ELR (cell line): ENCODE measurements around the gene TNFRSF12A.

Experiments
- DNase-seq: peaks from one replicate; pipeline ENCODE4 v3.0.0-alpha.2; 2015; ENCODE audit warnings: low read depth

Gene TNFRSF12A, protein sequence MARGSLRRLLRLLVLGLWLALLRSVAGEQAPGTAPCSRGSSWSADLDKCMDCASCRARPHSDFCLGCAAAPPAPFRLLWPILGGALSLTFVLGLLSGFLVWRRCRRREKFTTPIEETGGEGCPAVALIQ

DNA sequence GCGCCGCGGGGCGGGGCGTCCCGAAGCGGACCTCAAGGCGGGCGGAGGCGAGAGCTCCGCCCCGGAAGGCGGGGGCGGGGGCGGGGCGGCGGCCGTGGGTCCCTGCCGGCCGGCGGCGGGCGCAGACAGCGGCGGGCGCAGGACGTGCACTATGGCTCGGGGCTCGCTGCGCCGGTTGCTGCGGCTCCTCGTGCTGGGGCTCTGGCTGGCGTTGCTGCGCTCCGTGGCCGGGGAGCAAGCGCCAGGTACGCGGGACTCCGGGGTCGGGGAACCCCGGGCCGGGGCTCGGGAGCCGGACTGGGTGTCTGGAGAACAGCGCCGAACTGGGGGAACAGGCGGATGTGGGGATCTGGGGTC is at the start of gene TNFRSF12A:
Gene TNFRSF12A, plus strand, starts transcription at position 122 of the 357 bp plus-strand sequence. Its CDS starts 30 bp downstream, at position 152.
- peak; percentile 83 for DNase-seq

DNA sequence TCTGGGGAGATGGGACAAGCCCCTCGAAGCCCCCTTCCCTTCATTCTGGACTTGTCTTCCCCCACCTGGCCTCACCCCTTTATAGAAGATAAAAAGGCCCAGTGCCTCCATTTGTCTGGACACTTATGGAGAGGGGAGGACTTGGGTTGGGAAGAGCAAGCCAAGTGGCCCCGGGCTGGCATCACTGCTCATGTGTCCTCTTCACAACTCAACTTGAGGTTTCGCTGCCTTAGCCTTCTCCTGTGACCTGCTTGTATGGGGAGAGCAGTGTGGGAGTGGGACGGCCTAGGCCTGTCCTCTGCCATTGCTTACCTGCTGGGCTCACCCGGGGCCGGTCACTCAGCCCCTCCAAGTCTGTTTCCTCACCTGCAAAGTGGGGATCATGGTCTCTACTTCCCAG is 49.6 kb upstream of the TNFRSF12A start:
- no peak for DNase-seq

DNA sequence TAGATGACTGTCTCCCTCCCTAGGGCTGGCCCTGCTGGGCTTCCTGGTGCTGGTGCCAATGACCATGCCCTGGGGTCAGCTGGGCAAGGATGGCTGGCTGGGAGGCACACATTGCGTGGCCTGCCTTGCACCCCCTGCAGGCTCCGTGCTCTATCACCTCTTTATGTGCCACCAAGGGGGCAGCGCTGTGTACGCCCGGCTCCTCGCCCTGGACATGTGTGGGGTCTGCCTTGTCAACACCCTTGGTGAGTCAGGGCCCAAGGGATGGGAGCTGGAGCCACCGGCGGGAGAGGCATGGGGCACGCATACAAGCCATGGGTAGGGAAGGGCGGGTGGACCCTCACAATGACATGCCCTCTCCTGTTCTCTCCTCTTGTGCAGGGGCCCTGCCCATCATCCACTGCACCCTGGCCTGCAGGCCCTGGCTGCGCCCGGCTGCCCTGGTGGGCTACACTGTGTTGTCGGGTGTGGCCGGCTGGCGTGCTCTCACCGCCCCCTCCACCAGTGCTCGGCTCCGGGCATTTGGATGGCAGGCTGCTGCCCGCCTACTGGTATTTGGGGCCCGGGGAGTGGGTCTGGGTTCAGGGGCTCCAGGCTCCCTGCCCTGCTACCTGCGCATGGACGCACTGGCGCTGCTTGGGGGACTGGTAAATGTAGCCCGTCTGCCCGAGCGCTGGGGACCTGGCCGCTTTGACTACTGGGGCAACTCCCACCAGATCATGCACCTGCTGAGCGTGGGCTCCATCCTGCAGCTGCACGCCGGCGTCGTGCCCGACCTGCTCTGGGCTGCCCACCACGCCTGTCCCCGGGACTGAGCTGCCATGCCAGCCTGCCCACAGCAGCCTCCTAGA is 48.8 kb upstream of the TNFRSF12A start:
- no peak for DNase-seq

DNA sequence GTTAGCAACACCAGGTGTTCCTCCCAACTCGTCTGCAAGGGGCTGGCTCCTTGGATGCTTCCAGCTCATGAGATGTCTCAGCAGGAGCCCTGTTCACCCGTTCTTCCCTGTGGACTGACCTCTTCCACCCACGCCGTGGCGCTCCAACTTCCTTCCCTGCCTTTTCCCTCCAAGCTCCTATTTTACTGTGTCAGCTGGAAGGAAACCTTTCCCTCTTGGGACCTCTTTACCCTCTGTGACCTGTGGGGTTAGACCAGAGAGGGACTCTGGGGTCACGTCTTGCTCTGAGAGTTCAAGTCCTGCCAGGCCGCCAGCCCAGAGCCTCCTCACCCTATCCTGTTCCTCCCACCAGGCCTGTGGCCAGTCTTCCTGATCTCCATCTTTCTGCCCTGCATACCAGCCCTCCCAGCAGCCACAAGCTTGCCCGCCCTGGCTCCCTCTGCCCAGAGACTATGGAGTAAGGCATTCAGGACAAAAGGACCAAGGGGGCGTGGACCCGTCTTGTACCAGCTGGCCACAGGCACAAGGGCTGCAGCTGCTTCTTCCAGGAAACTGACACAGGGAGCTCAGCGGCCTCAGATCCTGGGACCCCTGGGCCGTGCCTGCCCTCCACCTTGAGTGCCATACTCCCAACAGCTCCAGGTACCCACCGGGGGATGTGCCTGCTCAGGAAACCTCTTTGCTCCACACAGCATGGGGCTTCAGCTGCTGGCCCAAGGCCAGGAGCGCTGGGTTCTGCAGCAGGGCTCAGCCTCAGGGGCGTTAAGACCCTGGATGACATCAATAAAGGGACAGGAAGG is 48.0 kb upstream of the TNFRSF12A start:
- no peak for DNase-seq

DNA sequence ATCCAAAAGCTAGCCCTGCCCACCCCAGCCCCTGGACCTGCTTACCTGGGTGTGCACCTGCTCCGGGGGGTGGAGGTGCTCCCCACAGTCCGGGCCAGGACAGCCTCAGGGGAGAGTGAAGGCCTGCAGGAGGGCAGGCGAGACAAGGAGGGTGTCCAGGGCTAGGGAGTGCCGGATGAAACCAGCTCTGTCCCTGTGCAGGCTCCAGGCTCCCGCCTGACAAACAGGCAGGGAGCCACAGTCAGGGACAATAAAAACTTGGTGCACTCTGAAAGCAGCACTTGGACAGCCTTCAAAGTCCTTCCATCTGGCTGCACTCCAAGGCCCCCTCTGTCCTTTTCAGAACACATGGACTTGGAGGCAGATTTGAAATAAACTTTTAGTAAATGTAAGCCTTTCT is 47.1 kb upstream of the TNFRSF12A start:
- no peak for DNase-seq

DNA sequence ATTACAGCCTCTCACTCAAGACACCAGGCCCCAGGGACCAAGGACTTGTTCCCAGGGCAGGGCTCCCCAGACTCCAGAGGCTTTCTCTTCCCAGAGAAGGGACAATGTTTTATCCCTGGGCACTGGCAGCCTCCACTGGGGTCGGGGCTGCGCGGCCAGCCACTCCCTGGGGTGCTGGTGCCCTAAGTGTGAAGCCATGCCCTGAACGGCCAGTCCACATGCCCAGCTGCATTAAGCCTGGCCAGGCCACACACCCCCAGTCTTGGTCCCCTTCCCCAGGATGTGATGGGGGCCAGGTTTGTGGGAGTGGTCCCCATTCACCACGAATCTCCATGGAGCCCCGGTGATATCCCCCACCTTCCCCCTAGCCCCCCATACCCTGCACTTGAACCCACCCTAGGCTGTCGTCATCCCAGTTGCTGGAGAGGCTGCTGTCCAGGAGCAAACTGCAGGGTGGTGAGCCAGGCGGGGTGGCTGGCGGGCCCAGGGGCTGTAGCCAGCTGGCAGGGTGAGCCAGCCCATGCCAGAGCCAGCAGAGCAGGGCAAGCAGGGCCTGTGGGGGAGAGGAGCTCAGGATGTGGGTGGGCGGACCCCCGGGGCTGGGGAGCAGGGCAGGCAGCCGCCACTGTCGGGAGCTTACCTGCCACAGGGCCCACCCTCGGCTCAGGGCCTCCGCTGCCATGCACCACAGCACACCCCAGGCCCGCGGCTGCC is 46.4 kb upstream of the TNFRSF12A start:
- no peak for DNase-seq

DNA sequence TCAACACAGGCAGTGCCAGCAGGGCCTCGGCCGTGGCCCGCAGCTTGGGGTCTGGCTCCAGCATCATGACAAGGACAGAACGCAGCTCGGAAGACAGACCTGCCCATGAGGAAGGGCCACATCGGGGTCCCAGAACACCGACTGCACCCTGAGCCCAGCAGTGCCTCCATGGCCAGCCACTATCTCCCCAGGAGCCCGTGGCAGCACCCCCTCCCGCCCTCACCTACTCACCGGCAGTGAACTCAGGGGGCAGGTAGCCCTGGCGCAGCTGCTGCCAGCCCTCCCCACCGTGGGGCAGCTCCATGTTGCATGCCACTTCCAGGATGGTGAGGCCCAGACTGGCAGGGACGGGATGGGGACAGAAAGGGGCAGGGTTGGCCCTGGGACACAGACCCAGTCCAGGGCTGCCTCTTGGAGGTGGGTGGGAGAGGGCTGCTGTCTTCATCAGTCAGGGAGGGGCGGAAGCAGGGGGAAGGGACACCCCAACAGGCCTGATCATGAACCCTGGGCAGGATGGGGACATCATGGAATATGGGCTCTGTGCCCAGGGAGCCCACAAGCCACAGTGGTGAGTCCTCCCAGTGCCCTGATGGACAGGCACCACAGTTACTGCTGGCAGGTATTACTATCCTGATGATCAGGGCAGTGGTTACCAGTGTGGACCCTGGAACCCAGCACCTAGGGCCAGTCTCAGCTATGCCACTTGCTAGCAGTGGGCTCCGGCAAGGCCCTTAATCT is 45.7 kb upstream of the TNFRSF12A start:
- no peak for DNase-seq

DNA sequence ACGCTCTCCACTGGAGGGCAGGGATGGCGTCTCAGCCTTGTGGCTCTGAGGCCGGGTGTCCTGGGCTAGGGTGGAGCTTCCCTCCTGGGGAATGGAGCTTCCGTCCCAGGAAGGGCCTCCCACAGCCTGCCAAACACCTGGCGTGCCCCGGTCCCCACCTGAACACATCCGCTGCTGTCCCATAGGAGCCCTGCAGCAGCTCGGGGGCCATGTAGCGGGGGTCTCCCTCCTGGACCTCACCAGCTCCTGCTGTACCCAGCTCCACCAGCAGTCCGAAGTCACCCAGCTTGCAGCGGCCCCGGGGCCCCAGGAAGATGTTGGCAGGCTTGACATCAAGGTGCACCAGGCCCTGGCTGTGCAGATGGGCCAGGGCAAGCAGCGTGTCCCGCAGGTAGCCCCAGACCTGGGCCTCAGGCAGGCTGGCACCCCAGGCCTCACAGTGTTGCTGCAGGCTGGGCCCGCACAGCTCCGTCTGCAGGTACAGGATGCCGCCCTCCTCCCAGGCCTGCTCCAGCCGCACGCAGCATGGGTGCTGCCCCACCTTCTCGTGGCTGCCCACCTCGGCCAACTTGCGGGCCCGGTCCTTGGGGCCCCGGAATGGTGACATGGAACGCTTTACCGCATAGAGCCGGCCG is 44.9 kb upstream of the TNFRSF12A start:
- no peak for DNase-seq

DNA sequence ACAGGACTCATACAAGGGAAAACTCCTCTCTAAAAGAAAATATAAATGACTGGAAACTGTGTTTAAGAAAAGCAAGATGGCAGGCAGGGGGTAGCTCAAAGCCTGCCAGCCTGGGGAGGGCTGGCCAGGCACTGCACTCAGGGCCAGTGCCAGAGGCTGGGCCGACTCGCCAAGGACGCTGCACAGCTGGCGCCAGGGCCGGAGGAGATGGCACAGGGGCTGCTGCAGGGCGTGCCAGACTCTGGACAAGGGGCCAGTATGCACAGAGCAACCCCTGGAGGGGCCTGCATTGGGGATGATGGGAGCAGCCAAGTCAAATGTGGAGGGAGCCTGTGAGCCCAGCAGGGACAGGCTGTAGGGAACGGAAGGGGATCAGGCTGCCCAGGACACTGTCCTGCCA is 44.0 kb upstream of the TNFRSF12A start:
- no peak for DNase-seq

DNA sequence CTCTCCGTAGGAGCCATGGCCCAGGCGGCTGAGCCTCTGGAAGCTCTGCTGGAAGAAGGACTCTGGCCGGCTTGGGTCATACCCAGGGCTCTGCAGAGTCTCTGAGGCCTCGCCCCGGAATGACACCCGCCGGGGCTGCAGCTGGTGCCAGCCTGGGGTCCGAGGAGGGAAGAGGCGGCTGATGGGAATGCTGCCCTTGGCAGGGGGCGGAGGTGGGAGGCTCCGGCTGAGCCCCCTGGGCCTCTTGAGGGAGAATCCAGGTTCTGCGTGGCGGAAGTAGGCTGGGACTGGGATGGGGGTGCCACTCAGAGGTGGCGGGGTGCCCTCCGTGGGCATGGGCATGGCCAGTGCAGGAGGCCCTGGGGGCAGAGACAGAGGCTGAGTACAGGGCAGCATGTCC is 43.5 kb upstream of the TNFRSF12A start:
- no peak for DNase-seq

DNA sequence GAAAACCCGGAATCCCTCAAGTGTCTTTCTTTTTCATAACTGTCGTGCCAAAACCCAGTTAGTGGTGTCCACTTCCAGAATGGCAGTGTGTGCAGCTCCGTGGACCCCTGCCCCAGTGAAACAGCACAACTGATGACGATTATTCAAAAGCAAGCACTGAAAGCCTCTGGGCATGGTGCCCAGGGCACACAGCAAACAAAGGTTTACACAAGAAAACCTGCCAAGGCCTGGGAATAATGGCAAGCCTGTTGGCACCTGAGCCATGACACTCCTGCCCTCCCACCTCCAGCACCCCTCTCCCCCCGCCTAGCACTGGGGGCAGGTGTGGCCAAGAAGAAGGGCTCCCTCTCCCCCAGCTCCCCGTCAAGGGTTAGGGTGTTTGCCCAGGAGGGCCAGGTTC is 42.7 kb upstream of the TNFRSF12A start:
- no peak for DNase-seq

DNA sequence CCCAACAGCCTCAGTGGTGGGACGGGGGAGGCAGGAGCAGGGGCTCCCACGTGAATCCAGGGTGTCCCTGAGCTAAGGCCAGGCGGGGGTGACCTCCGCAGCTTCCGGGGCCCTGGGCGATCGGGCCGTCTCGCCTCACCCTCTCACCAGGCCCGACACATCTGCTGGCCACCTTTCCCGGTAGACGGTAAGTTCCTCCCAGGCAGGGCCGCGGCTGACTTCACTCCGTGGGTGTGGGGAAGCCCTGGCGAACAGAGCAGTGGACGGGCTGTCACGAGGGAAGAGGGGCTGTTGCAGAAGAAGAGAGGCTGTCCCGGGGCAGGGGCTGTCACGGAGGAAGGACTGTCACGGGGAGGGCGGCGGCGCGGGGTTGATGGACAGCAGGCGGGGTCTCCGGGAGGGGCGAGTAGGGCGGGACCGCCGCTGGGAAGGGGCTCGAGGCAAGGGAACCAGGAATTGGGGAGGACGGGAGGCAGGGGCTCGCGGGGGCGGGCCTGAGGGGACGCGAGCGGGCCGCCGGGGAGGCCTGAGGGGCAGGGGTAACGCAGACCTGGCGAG is 40.4 kb upstream of the TNFRSF12A start:
- DNase-seq: peak; percentile 47

DNA sequence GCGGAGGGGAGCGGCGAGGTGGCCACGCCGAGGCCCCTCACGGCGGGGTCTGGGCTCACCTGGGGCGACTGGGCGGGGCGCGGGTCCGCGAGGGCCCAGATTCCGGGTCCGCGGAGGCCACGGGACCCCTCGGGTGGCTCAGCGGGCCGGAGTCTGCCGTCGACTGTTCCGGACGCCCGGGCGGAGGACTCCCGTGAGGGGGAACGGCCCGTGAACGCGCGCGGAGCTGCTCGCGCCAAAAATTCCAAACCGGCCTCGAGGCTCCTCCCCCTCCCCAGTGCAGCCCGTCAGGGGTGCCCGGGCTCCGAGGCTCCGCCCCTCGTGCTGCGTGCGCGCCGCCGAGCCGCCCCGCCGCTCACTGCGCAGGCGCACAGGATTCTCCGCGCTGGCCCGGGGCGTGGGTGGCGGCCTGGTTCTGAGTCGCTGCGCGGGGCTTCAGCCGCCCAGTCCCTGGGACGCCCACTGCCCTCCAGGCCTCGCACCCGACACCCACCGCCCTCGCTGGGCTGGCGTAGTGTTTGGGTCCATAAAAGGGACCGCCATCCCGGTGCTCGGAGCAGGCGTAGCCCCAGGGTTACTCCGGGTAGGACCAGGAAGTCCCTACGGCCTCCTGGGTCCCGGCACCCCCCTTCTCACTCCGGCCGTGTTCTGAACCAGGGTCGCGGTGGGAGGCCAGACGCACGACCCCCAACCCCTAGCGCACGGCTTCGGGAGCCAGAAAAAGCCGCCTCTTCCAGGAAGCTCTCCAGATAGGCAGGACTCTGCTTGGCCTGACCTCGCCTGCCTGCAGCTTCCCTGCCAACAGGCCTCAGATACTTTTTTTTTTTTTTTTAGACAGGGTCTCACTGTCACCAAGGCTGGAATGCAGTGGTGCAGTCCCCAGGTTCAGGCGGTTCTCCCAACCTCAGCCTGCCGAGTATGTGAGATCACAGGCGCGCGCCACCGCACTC is 39.7 kb upstream of the TNFRSF12A start, which contains the start of gene PKMYT1:
Gene PKMYT1, minus strand, starts transcription at position 220 of the 950 bp plus-strand sequence. CDS start 789 bp downstream, outside the sequence.
- peak; percentile 88 for DNase-seq

DNA sequence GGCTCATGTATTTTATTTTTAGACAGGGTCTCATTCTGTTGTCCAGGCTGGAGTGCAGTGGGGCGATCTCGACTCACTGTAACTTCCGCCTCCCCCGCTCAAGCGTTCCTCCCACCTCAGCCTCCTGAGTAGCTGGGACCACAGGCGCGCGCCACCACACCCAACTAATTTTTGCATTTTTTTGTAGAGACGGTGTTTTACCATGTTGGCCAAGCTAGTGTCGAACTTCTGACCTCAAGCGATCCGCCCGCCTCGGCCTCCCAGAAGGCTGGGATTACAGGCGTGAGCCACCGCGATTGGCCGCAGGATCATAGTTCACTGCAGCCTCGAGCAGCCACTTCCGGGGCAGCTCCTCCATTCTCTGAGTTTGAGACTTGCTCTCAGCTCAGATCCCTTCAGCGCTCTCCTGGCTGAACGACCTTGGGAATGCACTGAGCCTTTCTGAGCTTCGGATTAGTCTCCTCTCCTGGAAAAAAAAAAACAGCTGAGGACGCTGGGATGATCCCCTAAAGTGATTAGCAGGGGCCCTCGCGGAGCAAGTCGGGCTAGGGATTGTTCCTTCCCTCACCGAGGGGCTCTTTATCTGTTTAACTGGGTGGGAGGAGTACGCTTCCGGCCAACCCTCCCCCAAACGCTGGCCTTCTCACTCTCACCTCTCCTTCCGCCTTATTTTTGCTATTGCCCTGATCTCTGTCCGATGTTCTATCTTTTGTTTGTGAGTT is 38.8 kb upstream of the TNFRSF12A start:
- DNase-seq: no peak

DNA sequence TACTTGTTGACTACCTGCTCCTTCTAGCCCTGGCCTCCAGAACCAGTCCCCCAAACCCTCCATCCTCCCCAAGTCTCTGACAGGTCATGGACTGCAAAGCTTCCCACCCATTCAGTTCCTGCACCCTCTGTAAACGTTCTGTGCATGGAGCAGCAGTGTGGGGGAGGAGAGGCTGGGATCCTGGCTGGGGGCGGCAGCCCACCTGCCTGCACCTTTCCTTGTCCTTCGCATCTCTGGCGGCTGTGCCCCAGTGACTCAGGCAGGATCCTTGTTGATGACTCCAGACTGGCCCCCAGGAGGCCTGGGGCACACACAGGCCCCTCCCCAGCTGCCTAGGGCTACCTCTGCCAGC is 38.3 kb upstream of the TNFRSF12A start:
- no peak for DNase-seq

DNA sequence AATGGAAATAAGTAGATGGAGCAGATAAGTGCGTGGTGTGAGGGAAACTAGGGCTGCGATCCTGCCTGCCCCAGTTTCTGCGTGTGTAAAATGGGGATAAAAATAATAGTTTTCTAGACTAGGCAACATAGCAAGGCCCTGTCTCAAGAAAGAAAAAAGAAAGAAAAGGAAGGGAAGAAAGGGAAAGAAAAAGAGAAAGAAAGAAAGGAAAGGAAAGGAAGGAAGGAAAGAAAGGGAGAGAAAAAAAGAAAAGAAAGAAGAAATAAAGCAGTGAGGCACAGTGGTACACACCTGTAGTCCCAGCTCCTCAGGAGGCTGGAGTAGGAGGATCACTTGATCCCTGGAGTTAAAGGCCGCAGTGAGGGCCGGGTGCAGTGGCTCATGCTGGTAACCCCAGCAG is 37.8 kb upstream of the TNFRSF12A start:
- DNase-seq: no peak

DNA sequence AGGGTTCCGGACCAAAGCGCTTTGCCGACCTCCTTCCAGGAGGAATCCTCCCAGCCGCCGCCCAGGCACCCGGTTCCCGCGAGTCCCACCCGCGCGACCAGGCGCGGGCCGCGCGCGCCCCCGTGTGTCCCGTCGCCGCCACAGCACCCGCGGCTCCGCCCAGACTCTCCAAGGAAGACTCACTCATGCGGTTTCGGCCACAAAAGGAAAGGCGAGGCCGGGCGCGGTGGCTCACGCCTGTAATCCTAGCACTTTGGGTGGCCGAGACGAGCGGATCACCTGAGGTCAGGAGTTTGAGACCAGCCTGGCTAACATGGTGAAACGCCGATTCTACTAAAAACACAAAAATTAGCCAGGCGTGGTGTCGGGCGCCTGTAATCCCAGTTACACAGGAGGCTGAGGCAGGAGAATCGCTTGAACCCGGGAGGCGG is 36.4 kb upstream of the TNFRSF12A start:
- DNase-seq: peak; percentile 87

DNA sequence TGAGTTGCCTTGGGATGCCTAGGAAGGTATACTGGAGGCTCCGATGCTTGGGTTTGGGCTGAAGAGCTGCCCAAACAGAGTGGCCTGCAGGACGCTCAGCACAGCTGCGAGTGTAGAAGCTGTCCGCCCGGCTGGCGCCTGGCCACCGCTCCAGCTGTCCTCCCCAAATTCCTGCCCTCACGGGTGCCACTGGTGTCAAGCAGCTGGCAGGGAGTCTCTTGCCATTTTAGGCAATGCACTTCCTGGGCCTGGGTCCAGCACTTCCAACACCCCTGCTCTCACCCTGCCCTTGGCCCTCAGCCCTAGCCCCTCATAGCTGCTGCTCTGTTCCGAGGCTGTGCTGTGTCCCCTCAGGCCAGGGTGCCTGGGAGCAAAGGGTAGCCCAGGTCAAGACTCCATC is 34.7 kb upstream of the TNFRSF12A start:
- no peak for DNase-seq

DNA sequence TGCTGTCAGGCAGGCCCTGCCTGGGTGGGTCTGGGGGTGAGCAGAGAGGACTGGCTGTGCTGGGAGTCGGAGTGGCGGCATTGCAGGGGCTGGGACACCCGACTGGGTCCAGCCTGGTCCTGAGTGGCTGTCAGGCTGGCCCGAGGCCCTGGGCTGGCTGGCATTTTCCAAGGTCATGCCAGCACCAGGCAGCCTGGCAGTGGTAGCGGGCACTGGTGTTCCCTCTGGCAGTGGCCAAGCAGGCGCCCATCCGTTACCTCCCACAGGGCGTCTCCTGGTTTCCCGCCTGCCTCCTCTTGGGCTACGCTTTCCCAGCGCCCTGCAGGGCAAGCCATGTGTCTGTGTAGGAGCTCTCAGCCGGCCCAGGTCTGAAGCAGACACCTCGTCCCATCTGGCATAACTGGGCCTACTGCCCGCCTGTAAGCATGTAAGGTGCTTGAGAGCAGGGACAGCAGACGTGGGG is 34.2 kb upstream of the TNFRSF12A start:
- DNase-seq: no peak
